Spleen (tissue), 7 donors: ENCODE results near the gene RPL15.
"Not testable (repeated sequence)": the region's sequence is repeated elsewhere in the genome, so short reads cannot be mapped to it uniquely, and the experiment has no call there.

Source experiments
- POLR2A ChIP-seq, 3 donors: fragments of 450-650 bp; IDR thresholded peaks; one replicate each; pipeline ENCODE4 v1.5.1; 2017; ENCODE audit warnings: antibody characterized with exemption in 3 of 3, mild to moderate bottlenecking in 1 of 3
- POLR2AphosphoS5 ChIP-seq, 3 donors: sonication (generic); formaldehyde crosslinking; IDR thresholded peaks; one replicate each; pipeline ENCODE4 v1.5.1; 2017; ENCODE audit warnings: antibody characterized with exemption in 3 of 3
- TF ChIP-seq, protein P1 (sequence below), 11 experiments: fragments of 200-600 bp in 7 of 11; fragments of 450-650 bp in 4 of 11; sonication (generic) in 4 of 11; IDR thresholded peaks in 8 of 11; conservative IDR thresholded peaks in 3 of 11; 1 replicate in 7 of 11; 2 replicates in 4 of 11; pipeline versions ENCODE4 v1.4.0 to v1.8.0; 2016 to 2021; ENCODE audit warnings: antibody characterized with exemption in 11 of 11, inconsistent platforms in 4 of 11, mild to moderate bottlenecking in 1 of 11
- donor health status: DM: no; HTN: no; CAD: no; lungs with moderate emphysema.
- donor health status: DM: no; HTN: no; CAD: no.
- donor health status: DM: no; HTN: no; CAD: no.

DNA sequence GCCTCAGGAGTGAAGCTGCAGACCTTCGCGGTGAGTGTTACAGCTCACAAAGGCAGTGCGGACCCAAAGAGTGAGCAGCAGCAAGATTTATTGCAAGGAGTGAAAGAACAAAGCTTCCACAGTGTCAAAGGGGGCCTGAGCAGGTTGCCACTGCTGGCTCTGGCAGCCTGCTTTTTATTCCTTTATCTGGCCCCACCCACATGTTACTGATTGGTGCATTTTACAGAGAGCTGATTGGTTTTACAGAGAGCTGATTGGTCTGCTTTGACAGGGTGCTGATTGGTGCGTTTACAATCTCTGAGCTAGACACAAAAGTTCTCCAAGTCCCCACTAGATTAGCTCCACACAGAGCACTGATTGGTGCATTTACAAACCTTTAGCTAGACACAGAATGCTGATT is 34.9 kb upstream of the RPL15 start:
- TF ChIP-seq, protein P1, sequence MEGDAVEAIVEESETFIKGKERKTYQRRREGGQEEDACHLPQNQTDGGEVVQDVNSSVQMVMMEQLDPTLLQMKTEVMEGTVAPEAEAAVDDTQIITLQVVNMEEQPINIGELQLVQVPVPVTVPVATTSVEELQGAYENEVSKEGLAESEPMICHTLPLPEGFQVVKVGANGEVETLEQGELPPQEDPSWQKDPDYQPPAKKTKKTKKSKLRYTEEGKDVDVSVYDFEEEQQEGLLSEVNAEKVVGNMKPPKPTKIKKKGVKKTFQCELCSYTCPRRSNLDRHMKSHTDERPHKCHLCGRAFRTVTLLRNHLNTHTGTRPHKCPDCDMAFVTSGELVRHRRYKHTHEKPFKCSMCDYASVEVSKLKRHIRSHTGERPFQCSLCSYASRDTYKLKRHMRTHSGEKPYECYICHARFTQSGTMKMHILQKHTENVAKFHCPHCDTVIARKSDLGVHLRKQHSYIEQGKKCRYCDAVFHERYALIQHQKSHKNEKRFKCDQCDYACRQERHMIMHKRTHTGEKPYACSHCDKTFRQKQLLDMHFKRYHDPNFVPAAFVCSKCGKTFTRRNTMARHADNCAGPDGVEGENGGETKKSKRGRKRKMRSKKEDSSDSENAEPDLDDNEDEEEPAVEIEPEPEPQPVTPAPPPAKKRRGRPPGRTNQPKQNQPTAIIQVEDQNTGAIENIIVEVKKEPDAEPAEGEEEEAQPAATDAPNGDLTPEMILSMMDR (IDR thresholded peaks at IDR 0.05 in 8 of 11, conservative IDR thresholded peaks at IDR 0.05 in 3 of 11) = not testable (repeated sequence)
- TF ChIP-seq POLR2AphosphoS5, POLR2A (IDR thresholded peaks at IDR 0.05): not testable (repeated sequence)
